ENCODE measurements around the gene UGT2B7.

- TF ChIP-seq, protein P1, sequence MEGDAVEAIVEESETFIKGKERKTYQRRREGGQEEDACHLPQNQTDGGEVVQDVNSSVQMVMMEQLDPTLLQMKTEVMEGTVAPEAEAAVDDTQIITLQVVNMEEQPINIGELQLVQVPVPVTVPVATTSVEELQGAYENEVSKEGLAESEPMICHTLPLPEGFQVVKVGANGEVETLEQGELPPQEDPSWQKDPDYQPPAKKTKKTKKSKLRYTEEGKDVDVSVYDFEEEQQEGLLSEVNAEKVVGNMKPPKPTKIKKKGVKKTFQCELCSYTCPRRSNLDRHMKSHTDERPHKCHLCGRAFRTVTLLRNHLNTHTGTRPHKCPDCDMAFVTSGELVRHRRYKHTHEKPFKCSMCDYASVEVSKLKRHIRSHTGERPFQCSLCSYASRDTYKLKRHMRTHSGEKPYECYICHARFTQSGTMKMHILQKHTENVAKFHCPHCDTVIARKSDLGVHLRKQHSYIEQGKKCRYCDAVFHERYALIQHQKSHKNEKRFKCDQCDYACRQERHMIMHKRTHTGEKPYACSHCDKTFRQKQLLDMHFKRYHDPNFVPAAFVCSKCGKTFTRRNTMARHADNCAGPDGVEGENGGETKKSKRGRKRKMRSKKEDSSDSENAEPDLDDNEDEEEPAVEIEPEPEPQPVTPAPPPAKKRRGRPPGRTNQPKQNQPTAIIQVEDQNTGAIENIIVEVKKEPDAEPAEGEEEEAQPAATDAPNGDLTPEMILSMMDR (IDR thresholded peaks at IDR 0.05) = no peak
- no peak for TF ChIP-seq POLR2A (IDR thresholded peaks at IDR 0.05)
These were observed 39.2 kb upstream of the UGT2B7 start for GRCh38 chr4:69056921-69057550.
